NCI-H774 (cell line): ENCODE results near the gene SMYD3.
"Not testable (repeated sequence)": the region's sequence is repeated elsewhere in the genome, so short reads cannot be mapped to it uniquely, and the experiment has no call there.

Experiments used
- DNase-seq: peaks from one replicate; lab custom pipeline; 2025; lab: John Stamatoyannopoulos, UW

The SMYD3 gene

DNA sequence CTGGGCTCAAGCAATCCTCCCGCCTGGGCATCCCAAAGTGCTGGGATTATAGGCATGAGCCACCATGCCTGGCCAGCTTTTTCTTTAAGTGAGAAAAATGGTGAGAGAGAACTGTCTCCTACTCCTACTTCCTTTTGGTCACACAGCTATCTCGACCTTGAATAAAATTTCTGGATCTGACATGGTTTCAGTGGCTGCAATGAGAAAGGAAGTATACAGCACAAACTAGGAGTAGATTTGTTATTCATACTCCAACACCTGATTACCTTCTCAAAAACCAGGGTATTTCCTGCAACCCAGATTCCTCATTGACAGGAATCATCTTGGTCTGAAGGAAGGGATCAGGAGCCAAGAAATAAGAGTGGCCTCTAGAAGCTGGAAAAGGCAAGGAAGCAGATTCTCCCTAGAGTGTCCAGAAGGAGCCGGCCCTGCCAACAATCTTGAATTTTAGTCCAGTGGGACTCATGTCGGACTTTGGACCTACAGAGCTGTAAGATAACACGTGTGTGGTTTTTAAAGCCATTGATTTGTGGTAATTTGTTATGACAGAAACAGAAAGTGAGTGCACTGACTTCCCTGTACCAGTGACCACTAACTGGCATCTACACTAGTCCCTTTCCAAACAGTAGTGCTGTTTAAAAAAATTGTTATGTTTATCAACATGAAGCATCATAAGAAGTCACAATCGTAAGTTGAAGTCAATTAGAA, 516.6 kb downstream of the SMYD3 start:
- DNase-seq: no peak

DNA sequence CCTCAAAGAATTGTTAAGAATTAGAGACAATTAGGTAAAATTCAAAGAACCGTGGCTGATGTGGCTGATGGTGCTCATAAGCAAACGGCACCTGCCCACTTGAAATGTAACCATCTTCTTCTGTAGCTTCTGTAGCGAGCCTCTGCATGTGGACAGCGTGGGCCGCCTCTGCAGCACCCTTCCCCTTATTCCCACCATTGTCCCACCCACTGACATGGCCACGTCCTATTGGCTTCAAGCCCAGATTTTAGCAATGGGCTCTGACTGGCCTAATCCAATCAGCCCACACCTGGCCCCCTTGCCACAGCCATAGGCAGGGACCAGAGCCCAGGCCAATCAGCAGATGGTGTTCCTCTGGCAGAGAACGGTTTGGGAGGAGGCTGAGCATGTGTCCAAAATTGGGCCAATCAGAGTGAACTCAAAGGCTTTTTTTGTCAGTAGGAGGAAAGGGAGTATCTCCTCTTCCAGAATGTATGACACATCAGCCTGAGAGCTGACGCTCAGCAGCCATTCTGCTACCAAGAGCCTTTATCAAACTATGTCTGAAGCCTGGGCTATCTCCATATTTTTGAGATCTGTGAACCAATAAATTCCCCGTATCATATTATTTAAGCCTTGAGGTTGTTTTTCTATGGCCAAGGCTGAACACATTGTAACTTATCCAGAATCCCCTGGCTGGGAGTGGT, 518.5 kb downstream of the SMYD3 start:
- DNase-seq: no peak

DNA sequence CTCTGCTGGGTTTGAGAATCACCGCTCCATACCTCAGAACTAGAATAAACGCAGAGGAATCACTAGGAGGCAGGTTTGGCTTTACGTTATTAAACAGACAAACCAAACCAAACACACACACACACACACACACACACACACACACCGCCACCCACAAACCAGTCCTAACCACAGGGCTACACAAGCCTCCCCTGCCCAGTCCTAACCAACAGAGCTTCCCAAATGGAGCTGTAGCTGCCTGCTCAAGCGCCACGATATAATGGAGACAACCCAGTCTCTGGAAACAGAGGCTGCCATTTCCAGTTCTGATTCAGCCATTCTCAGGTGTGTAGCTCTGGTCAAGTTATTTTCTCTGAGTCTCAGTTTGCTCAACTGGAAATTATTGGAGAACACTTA, 519.1 kb downstream of the SMYD3 start:
- no peak for DNase-seq

DNA sequence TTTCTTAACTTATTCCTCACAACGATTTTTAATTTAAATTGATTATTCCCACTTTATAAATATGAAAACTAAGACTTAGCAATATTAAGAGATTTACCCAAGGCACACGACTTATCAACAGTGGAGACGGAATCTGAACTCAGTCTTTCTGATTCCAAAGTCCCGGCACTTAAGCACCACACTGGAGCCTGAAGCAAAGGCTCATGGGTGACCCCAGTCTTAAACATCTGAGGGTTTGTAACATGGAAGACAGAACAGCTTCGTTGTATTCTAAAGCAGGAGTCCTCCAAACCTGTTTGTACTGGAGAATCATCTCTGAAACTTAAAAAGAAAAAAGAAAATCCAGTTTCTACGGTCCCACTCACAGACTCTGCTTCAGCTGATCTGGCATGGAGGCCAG, 519.5 kb downstream of the SMYD3 start:
- no peak for DNase-seq

GRCh38 chr1:245987219-245987545, 519.9 kb downstream of the SMYD3 start:
- DNase-seq: no peak

- DNase-seq: no peak
These were observed 520.5 kb downstream of the SMYD3 start for GRCh38 chr1:245986404-245987218.

DNA sequence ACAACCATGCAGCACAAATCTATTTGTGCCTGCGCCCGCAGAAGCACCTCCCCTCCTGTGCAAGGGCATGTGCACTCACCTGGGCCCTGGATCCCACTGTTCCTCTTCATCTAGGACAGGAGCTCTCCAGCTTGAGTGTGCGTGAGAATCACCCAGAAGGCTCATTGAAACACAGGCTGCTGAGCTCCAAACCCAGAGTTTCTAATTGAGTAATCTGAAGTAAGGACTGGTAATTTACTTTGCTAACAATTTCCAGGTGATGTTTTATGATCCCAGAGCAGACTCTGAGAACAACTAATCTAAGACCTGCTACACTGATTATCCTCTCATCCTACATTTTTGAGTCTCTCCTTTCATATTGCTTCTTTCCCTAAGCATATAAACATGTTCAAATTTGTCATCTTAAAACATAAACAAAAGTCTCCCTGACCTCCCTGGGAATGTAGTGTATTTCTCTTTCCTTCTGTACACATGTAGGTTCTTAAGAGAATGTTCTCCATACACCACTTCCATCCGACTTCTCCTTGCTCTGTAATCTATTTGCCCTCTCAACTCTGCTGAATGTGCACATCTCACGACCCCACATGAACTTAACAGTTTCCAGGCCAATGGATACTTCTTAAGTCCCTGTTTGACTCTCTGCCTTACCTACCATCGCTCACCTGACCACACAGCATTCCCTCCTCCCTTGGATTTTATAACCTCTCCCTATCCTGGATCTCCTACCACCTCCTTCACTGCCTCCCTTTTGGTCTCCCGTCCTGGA, 522.5 kb downstream of the SMYD3 start:
- no peak for DNase-seq

DNA sequence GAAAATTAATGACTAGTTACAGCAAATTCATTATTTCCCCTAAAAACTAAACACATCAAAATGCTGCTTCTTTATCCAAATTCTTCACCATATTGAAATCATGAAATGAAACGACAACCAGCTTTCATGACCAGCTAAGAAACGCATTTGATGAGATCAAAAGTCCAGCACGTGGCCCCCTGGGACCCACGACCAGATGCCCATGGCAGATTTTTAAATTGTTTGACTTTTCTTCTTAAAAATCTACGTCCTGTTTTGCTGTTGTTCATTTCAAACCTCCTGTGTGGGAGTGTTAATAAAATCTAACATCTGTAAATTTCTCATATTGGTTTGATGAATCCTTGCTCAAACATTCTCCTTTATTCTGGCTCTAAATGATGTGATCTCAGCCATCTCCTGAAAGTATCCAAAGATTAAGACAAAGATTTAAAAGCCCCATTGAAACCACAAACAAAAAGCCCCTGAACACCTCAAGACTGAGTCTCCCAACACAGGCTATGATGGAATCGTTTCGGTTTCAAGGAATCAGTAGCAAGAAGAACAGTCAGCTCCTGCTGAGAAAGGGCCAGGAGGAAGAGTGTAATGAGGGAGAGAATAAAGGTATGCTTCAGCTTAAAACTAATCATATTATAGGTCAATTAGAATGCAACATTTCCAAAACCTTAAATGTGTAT, 523.6 kb downstream of the SMYD3 start:
- DNase-seq: no peak

DNA sequence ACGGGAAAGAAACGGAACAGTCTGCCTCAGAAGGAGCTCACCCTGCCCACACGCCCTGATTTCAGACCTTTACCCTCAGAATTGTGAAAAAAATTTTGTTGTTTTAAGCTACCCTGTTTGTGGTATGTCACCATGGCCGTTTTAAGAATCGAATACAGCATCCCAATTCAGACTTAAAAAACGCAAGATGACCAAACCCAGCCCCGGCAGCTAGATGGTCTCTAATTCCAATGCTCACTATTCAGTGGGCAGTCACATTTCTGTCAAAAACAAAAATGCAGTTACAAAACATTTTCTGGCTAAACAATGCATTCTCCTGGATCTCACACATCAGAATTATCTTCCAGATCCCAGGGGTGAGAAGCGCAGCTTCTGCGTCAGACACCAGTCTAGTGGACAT, 527.5 kb downstream of the SMYD3 start:
- DNase-seq: no peak

DNA sequence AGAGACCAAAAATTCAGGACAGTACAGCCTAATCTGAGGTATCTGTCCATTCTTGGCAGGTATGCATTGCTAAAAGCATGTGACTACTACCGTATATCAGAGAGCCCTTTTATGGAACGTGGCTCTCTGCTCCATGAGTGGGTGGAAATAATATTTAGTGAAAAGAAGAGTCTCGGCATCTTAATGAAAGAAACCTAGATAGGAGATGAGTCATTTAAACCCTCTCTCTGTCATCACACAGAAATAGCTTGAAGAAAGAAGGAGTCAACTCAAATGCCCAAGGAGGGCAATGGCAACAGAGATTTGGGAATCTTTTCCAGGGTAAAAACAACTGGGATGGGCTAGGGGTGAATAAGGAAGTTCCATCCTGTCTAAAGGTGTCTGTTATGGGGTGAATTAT, 528.2 kb downstream of the SMYD3 start:
- no peak for DNase-seq

- no peak for DNase-seq
These were observed 534.6 kb downstream of the SMYD3 start for GRCh38 chr1:245972476-245972875.

DNA sequence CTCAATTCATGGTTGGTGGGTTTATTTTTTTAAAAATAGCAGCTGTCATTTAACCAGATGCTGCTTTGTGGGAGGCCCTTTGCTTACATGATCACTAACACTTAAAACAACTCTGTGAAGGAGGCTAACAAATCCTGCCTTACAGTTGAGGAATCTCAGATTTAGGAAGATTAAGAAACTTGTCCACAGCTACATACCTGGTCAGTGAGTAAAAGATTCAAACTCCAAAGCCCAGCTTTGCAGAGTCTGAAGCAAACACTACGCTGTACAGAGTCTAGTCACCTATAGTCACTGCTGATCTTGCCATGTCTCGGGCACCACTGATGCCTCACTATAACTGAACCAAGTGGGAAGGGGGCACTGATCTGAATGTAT, 535.4 kb downstream of the SMYD3 start:
- no peak for DNase-seq

DNA sequence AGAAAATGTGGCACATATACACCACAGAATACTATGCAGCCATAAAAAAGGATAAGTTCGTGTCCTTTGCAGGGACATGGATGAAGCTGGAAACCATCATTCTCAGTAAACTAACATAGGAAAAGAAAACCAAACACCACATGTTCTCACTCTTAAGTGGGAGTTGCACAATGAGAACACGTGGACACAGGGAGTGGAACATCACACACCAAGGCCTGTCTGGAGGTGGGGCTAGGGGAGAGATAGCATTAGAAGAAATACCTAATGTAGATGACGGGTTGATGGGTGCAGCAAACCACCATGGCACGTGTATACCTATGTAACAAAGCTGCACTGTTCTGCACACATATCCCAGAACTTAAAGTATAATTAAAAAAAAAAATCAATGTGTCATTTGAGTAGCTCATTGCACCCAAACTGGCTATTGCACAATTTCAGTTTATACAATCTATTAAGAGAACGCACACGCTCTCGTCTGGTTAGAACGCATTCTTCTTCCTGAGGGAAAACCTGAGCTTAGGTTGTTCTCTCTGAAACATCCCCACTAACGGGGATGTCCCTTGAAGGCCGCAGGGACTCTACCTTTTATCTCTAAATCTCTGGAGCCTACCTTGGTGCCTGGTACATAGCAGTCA, 535.9 kb downstream of the SMYD3 start:
- DNase-seq: not testable (repeated sequence)

GRCh38 chr1:245969283-245969682, 537.8 kb downstream of the SMYD3 start:
- no peak for DNase-seq

GRCh38 chr1:245968775-245969174, 538.3 kb downstream of the SMYD3 start:
- DNase-seq: no peak

DNA sequence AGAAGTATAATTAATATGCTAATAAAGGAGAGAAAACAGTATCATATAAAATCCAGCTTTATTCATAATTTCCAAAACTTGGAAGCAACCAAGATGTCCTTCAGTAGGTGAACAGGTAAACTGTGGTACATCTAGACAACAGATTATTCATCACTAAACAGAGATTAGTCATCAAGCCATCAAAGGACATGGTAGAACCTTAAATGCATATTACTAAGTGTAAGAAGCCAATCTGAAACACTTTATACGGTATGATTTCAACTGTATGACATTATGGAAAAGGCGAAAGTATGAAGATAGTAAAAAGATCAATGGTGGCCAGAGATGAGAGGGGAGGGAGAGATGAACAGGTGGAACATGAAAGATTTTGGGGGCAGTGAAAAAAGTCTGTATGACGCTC, 541.7 kb downstream of the SMYD3 start:
- no peak for DNase-seq

DNA sequence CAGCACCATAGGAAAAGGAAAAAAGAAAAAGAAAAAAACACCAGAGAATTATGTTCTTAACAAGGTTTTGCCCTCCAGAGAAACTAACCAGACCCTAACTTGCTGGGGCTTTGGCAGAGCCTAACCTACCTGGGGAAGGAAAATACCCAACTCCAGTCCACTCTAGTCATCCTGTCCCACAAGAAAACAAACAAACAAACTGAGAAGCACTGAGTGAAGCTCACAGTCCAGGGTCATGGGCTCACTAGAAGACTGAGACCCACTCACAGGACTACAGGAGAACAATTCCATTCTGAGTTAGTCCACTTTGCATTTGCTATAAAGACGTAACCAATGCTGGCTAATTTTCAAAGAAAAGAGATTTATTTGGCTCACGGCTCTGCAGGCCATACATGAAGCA, 543.4 kb downstream of the SMYD3 start:
- DNase-seq: no peak

DNA sequence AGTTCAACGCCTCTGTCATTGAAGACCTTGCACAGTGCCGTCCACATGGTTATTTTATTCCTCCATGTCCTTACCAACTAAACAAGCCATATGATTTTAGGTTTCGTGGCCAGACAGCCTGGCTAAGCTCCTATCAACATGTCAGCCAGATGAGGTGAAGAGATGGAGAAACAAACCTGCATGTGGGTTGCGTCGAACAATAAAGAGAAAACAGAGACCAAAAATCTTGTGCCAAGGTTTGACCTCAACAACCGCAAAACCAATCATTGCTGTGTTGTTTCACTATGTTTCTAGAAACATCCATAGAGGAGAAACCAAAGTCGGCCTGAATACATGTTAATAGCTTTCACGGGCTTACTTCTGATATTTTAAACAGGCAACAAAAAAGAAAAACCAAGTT, 544.6 kb downstream of the SMYD3 start:
- DNase-seq: no peak

GRCh38 chr1:245961137-245961540, 545.9 kb downstream of the SMYD3 start:
- no peak for DNase-seq

GRCh38 chr1:245960171-245960570, 546.9 kb downstream of the SMYD3 start:
- no peak for DNase-seq

- DNase-seq: no peak
These were observed 549.1 kb downstream of the SMYD3 start for GRCh38 chr1:245958016-245958415.
